ENCODE data around the gene SLITRK1. TPM values are rescaled to one million over a fixed set of nuclear protein-coding genes. Genes with fewer than 3 reads are reported as not detected.
A peak's percentile ranks its signal among the peaks of the same experiment; 100 is the strongest.

Gene SLITRK1
- total RNA-seq, 1 donor from 2014 or later, result 1.6 TPM

DNA sequence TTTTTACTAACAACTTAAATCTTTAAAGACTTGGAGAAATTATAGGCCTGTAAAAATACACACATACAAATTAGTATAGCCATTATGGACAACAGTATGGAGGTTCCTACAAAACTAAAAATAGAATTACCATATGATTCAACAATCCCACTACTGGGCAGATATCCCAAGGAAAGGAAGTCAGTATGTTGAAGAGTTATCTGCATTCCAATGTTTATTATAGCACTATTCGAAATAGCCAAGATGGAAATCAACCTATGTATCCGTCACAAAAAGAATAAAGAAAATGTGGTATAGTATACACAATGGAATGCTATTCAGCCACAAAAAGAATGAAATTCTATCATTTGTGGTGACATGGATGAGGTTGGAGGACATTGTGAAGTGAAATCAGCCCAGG, 37.2 kb downstream of the SLITRK1 start:
- Histone ChIP-seq H3K27me3 (no peaks in the 10 kb centered on the region), H3K9ac (no peak overlapping the region), H3K27ac (no peak overlapping the region), H3K36me3 (no peaks in the 10 kb centered on the region), H3K4me3 (no peak overlapping the region), H3F3A (ENCODE audit: low read depth) (no peaks in the 10 kb centered on the region), H3K9me3 (ENCODE audit: low read depth) (no peaks in the 10 kb centered on the region), H2AFZ (replicated peaks) (no peak overlapping the region), H3K79me2 (ENCODE audit: low read depth) (no peaks in the 10 kb centered on the region), H4K20me1 (ENCODE audit: low read depth) (no peaks in the 10 kb centered on the region), H3K4me2 (no peak overlapping the region), H3K4me1 (peaks cover 5% of the 10 kb centered on the region)
- Mint-ChIP-seq H3K36me3 (peaks cover 2% of the 10 kb centered on the region), H3K27ac (no peak overlapping the region), H3K4me1 (peaks cover 11% of the 10 kb centered on the region), H3K9me3 (no peaks in the 10 kb centered on the region), H3K27me3 (ENCODE audit: insufficient read depth, low read depth) (no peaks in the 10 kb centered on the region), H3K4me3 (no peak overlapping the region)
- no peak for TF ChIP-seq EZH2 (IDR thresholded peaks at IDR 0.05)
- TF ChIP-seq, protein P1, sequence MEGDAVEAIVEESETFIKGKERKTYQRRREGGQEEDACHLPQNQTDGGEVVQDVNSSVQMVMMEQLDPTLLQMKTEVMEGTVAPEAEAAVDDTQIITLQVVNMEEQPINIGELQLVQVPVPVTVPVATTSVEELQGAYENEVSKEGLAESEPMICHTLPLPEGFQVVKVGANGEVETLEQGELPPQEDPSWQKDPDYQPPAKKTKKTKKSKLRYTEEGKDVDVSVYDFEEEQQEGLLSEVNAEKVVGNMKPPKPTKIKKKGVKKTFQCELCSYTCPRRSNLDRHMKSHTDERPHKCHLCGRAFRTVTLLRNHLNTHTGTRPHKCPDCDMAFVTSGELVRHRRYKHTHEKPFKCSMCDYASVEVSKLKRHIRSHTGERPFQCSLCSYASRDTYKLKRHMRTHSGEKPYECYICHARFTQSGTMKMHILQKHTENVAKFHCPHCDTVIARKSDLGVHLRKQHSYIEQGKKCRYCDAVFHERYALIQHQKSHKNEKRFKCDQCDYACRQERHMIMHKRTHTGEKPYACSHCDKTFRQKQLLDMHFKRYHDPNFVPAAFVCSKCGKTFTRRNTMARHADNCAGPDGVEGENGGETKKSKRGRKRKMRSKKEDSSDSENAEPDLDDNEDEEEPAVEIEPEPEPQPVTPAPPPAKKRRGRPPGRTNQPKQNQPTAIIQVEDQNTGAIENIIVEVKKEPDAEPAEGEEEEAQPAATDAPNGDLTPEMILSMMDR (IDR thresholded peaks at IDR 0.05), result no peak
- no peak for TF ChIP-seq EZH2phosphoT487 (IDR thresholded peaks at IDR 0.05)
- DNase-seq (ENCODE audit: low spot score), result no peak

DNA sequence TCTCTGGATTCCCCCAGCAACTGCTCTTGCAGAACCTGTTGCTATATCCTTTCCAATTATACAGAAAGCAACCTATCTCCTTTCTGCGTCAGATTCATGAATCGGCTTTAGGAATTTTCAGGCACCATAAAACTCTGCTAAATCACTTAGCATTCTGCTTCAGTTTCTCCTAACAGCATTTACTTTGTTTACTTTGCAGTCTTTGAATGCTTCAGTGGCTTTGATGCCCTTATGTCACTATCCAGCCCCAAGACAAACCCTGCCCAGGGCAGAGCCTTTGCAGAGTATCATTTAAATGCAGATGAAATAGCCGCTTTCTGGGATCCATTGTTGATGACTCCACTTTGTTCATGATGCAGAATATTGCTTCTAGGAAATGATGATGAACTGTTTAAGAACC, 43.1 kb downstream of the SLITRK1 start:
- H3K79me2 ChIP-seq (ENCODE audit: low read depth), result no peaks in the 10 kb centered on the region
- peaks cover 20% of the 10 kb centered on the region for H3K4me1 ChIP-seq
- TF ChIP-seq, protein P1 (IDR thresholded peaks at IDR 0.05), result no peak
- TF ChIP-seq EZH2phosphoT487 (IDR thresholded peaks at IDR 0.05), result no peak
- TF ChIP-seq EZH2 (IDR thresholded peaks at IDR 0.05), result no peak
- H3K4me2 ChIP-seq, result peak overlapping the region; percentile 47
- no peak overlapping the region for H3K27ac ChIP-seq
- no peaks in the 10 kb centered on the region for H4K20me1 ChIP-seq (ENCODE audit: low read depth)
- Mint-ChIP-seq H3K9me3 (no peaks in the 10 kb centered on the region), H3K4me3 (no peak overlapping the region), H3K27ac (no peak overlapping the region), H3K27me3 (ENCODE audit: insufficient read depth, low read depth) (no peaks in the 10 kb centered on the region), H3K36me3 (no peaks in the 10 kb centered on the region), H3K4me1 (peaks cover 18% of the 10 kb centered on the region)
- peak overlapping the region; percentile 30 for H2AFZ ChIP-seq (replicated peaks)
- DNase-seq (ENCODE audit: low spot score), result peak; percentile 54
- no peak overlapping the region for H3K4me3 ChIP-seq
- H3F3A ChIP-seq (ENCODE audit: low read depth), result no peaks in the 10 kb centered on the region
- no peaks in the 10 kb centered on the region for H3K9me3 ChIP-seq (ENCODE audit: low read depth)
- H3K27me3 ChIP-seq, result no peaks in the 10 kb centered on the region
- no peaks in the 10 kb centered on the region for H3K36me3 ChIP-seq
- H3K9ac ChIP-seq, result no peak overlapping the region

DNA sequence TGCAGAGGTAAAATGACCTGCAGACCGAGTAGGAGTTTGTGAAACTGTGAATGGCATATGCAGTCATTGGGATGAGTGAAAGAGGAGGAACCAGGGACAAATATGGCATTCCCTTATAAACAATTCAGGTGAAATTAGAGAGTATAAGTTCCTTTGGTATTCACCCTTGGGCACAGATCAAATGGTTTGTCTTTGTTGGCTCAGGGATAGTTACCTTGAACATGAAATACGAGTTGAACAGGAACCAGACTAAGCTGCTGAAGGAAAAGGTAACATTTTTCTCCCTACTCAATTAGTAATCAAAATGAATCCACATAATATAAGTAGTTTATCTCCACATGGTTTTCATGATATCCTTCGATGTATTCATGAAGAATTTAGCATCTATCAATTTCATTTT, 50.5 kb downstream of the SLITRK1 start:
- H3K9me3 ChIP-seq (ENCODE audit: low read depth), result no peaks in the 10 kb centered on the region
- DNase-seq (ENCODE audit: low spot score), result no peak
- no peaks in the 10 kb centered on the region for H3K27me3 ChIP-seq
- no peak overlapping the region for H3K4me2 ChIP-seq
- TF ChIP-seq EZH2phosphoT487 (IDR thresholded peaks at IDR 0.05) (no peak), EZH2 (IDR thresholded peaks at IDR 0.05) (no peak)
- TF ChIP-seq, protein P1 (IDR thresholded peaks at IDR 0.05), result no peak
- H3K4me1 ChIP-seq, result peaks cover 4% of the 10 kb centered on the region
- H3K79me2 ChIP-seq (ENCODE audit: low read depth), result no peaks in the 10 kb centered on the region
- Mint-ChIP-seq H3K27me3 (ENCODE audit: insufficient read depth, low read depth) (no peaks in the 10 kb centered on the region), H3K36me3 (no peaks in the 10 kb centered on the region), H3K4me1 (no peaks in the 10 kb centered on the region), H3K4me3 (no peak overlapping the region), H3K9me3 (peaks cover 3% of the 10 kb centered on the region), H3K27ac (no peak overlapping the region)
- no peaks in the 10 kb centered on the region for H3K36me3 ChIP-seq
- H4K20me1 ChIP-seq (ENCODE audit: low read depth), result no peaks in the 10 kb centered on the region
- H2AFZ ChIP-seq (replicated peaks), result no peak overlapping the region
- H3K27ac ChIP-seq, result no peak overlapping the region
- no peak overlapping the region for H3K9ac ChIP-seq
- no peak overlapping the region for H3K4me3 ChIP-seq
- H3F3A ChIP-seq (ENCODE audit: low read depth), result no peaks in the 10 kb centered on the region
